ENCODE data around the gene SMYD3.
A peak's percentile ranks its signal among the peaks of the same experiment; 100 is the strongest.
"Not testable (repeated sequence)": the region's sequence is repeated elsewhere in the genome, so short reads cannot be mapped to it uniquely, and the experiment has no call there.

The SMYD3 gene

DNA sequence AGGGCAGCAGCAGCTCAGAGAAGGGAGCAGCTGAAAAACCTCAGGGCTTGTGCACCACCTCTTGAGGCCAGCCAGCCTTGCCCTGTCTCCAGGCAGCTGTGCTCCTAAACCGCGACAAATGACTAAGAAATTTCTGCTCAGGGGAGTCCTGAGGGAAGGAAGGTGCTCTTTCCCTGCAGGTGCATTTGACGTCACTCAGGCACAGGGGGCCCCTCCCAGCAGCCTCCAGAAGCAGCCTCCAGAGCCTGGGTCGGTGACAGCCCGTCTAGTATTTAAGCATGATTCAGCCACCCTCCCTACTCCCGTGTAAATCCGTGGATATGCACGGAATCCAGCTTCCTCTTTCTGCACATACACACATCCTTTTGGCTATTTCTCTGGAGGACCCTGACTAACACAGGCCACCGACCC, 791.8 kb downstream of the SMYD3 start:
- no peak for DNase-seq (ENCODE audit: low spot score)

DNA sequence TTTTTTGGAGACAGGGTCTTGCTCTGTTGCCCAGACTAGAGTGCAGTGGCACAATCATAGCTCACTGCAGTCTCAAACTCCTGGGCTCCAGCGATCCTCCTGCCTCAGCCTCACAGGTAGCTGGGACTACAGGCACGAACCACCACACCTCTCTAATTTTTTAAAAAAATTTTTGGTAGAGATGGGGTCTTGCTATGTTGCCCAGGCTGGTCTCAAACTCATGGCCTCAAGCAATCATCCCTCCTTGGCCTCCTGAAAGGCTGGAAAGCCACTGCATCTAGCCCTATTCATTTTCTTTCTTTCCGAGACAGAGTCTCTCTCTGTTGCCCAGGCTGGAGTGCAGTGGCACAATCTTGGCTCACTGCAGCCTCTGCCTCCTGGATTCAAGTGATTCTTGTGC, 793.1 kb downstream of the SMYD3 start:
- DNase-seq (ENCODE audit: low spot score): not testable (repeated sequence)

DNA sequence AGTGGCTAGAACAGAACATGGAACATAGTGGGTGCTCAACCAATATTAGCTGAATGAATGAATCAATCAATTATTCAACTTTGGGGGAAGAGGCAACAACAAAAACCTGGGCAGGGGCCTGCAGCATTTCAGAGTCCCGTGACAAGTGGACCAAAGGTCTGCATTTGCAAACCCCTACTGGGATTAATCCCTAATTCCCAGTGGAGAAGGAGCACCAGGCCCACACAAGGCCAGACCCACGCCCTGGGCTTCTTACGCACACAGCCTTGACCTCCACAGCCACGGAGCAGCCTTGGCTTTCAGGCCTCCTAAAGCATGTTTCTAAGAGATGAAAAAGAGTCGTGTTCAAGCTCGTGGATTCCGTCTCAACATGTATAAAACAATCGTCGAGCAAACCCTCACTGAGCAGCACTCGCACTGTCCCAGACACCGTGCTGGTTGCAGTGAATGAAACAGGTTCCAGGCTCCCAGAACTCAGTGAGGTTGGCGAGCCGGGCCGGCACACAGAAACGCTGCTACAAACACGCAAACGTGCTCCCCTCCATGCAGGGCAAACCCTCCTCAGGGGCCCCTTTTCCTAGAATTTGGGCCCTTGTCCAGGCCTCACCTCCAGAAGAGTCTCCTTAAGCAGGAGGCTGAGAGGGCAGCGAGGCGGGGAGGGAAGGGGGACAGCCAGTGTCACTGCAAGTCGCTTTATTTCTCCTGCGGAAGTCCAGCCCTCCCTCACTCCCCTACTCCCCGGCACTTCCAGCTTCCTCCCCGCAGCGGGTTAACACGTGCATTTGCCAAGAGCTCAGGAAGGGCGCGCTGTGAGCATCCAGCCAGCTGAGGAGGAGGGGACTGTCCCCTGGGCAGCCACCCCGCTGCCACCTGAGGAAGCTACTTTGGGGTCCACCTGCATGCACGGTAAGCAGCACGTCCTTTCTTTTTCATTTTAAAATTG, 795.8 kb downstream of the SMYD3 start:
- no peak for DNase-seq (ENCODE audit: low spot score)

DNA sequence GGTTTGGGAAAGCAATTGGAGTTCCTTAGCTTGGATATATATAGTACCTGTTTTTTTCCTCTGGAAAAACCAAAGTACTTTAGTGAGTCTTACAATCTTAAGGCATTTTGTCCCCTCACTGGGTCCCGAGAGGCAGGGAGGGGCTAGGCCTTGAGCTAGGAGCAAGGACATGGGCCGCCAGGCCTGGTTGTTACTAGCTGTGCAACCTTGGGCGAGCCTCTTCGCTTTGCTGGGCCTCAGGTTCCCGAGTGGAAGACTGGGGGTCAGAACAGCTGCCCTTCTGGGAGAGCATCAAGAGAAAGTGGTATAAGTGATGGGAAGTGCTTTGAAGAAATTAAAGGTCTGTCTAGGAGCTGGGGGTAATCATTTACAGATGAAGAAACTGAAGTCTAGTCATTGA, 799.1 kb downstream of the SMYD3 start:
- no peak for DNase-seq (ENCODE audit: low spot score)

DNA sequence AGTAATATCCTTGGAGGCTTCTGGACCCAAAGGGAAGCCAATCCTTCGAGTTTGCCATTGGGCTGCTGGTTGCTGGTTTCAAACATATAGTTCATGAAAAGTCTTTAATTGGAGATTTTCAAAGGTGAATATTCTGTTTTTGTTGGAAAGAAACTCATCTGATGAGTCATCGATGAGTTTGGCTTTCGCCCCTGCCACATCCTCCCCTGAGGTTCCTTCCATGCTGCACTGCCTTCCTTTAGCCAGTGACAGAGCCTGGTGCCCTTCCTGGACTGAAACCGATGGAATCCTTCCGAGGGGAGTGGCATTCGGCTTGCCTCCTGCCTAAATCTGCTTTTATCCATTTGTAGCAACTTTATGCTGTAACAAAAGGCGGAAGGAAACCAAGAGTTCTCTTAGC, 802.3 kb downstream of the SMYD3 start:
- DNase-seq (ENCODE audit: low spot score): peak; percentile 33

DNA sequence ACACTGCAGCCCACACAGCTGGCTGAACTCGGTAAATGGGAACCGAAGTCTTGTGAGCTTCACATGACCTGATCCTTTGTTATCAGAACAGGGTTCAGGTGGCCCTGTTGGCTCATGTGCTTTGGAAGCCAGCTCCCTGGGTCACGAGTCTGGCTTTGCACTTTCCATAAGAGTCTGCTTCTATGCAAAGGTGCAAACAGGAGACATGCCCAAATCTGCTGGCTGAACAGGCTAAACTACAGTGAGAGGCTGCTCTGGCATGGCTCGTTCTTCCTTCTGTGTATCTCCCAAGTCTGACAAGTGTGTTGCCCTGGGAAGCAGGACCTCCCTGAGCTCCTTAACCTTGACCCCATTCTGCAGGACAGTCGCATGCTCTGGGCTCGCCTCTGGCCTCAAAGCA, 802.7 kb downstream of the SMYD3 start:
- DNase-seq (ENCODE audit: low spot score): no peak

DNA sequence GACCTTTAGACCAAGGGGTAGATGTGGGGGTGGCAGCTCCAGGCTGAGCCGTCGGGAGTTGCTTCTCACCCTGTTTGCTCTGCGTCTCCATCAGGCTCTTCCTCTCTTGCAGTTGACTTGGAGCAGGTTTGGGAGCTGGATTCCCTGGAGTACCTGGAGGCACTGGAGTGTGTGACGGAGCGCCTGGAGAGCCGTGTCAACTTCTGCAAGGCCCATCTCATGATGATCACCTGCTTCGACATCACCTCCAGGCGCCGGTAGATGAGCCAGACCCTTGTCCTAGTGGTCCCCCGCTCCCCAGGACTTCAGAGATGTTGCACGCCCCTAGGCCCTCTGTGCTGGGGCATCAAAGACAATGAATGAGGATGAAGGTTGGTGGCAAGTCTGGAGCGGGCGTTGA, 804.7 kb downstream of the SMYD3 start:
- no peak for DNase-seq (ENCODE audit: low spot score)

DNA sequence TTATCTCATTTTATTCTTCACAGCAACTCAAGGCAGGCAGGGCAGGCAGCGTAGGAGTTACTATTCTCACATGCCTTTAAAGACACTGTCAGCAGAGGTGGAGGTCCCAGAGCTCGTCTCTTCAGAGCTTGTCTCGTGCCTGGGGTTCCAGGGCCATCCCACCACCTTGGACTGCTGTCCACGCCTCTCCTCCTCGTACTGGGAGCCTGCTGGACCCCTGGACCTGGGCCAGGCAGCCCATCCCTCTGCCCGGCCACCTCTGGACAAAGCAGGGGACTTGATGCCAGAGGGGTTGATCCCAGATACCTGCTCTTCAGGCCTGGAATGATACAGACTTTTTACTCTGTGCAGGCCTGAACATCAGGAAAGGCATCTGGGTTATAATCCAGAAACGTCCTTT, 805.4 kb downstream of the SMYD3 start:
- DNase-seq (ENCODE audit: low spot score): no peak

DNA sequence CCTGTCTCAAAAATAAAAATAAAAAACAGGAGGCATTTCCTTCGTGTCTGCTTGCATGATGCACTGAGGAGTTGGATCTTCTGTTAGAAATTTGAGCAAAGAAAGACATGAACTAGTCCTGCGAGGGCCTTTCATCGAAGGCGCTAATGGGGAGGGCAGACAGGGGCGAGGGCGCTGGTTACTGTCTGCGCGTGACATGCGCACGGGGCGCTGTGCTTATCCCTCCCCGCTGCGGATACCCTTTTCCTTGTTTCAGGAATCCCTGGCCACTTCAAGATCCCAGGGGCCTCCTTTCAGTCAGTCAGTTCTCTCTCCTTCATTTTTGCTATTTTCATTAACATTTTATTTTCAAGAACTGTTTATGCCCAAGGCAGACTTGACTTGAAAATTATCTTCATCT, 806.4 kb downstream of the SMYD3 start:
- DNase-seq (ENCODE audit: low spot score): no peak
